22Rv1 (cell line): ENCODE results near the gene NELL1.

Experiments used
- ZFX ChIP-seq: fragments of 450-650 bp; IDR thresholded peaks from 2 replicates; pipeline ENCODE4 v1.6.1; 2017; ENCODE audit warnings: antibody characterized with exemption, borderline replicate concordance
- TF ChIP-seq, protein P1 (sequence below): fragments of 450-650 bp; IDR thresholded peaks from 2 replicates; pipeline ENCODE4 v1.5.1; 2017; ENCODE audit warnings: mild to moderate bottlenecking

GRCh38 chr11:20739577-20739976 lies 70.2 kb downstream of the NELL1 start:
- TF ChIP-seq, protein P1, sequence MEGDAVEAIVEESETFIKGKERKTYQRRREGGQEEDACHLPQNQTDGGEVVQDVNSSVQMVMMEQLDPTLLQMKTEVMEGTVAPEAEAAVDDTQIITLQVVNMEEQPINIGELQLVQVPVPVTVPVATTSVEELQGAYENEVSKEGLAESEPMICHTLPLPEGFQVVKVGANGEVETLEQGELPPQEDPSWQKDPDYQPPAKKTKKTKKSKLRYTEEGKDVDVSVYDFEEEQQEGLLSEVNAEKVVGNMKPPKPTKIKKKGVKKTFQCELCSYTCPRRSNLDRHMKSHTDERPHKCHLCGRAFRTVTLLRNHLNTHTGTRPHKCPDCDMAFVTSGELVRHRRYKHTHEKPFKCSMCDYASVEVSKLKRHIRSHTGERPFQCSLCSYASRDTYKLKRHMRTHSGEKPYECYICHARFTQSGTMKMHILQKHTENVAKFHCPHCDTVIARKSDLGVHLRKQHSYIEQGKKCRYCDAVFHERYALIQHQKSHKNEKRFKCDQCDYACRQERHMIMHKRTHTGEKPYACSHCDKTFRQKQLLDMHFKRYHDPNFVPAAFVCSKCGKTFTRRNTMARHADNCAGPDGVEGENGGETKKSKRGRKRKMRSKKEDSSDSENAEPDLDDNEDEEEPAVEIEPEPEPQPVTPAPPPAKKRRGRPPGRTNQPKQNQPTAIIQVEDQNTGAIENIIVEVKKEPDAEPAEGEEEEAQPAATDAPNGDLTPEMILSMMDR: no peak
- TF ChIP-seq ZFX: no peak
